Sigmoid colon (tissue), 7 donors: Measurements from ENCODE around the gene NETO2. TPM values are rescaled to one million over a fixed set of nuclear protein-coding genes. Genes with fewer than 3 reads are reported as not detected.

Experiments
- DNase-seq: peaks from one replicate; pipeline ENCODE4 v3.0.0-alpha.2; 2019
- H3K27ac ChIP-seq, 4 donors: fragments of 200-600 bp; sonication (generic); one replicate each; pipeline ENCODE4 v1.5.1; 2016 to 2019; ENCODE audit warnings: mild to moderate bottlenecking in 1 of 4
- H3K27me3 ChIP-seq, 3 donors: fragments of 200-600 bp; sonication (generic); one replicate each; pipeline ENCODE4 v1.5.1; 2019; ENCODE audit warnings: mild to moderate bottlenecking in 1 of 3
- H3K36me3 ChIP-seq, 4 donors: fragments of 200-600 bp; sonication (generic); one replicate each; pipeline ENCODE4 v1.5.1; 2016 to 2019
- H3K4me1 ChIP-seq, 4 donors: fragments of 200-600 bp; sonication (generic); one replicate each; pipeline ENCODE4 v1.5.1; 2017 to 2019
- H3K4me3 ChIP-seq, 4 donors: fragments of 200-600 bp; sonication (generic); one replicate each; pipeline ENCODE4 v1.5.1; 2017 to 2019; ENCODE audit warnings: mild to moderate bottlenecking in 2 of 4, moderate library complexity in 1 of 4
- H3K9me3 ChIP-seq, 4 donors: fragments of 200-600 bp in 3 of 4; sonication (generic) in 3 of 4; one replicate each; pipeline versions ENCODE4 v1.5.1 to v1.6.1; 2013 to 2019
- EP300 ChIP-seq, 4 donors: sonication (generic); formaldehyde crosslinking; IDR thresholded peaks; one replicate each; pipeline ENCODE4 v1.6.1; 2017; ENCODE audit warnings: antibody characterized with exemption in 4 of 4
- POLR2A ChIP-seq, 2 donors: fragments of 450-650 bp; IDR thresholded peaks; one replicate each; pipeline ENCODE4 v1.6.1; 2016; ENCODE audit warnings: antibody characterized with exemption in 2 of 2, mild to moderate bottlenecking in 2 of 2, moderate library complexity in 2 of 2
- POLR2AphosphoS5 ChIP-seq, 4 donors: sonication (generic); formaldehyde crosslinking; IDR thresholded peaks; one replicate each; pipeline ENCODE4 v1.6.1; 2017; ENCODE audit warnings: antibody characterized with exemption in 4 of 4
- WGBS, 2 donors: extraction: QIAGEN DNeasy Blood & Tissue Kit; methylation state at CpG; one replicate each; pipeline ENCODE4 v1.1.7; 2013; 5-methylcytosine and 5-hydroxymethylcytosine counted together
- intact Hi-C: fragments of 100-400 bp; cut with DNase I; formaldehyde crosslinking; loops from one replicate; pipeline ENCODE4 v1.15.1; 2023
- polyA plus RNA-seq, 3 donors: library from polyadenylated mRNA; stranded (reverse); fragments of 200-250 nt; gene quantifications; one replicate each; pipeline ENCODE4 v1.2.3, GENCODE V29; 2013
- total RNA-seq, 4 donors: library from RNA; depleted of rRNA; stranded (reverse); fragments of >200 nt; gene quantifications; one replicate each; pipeline ENCODE4 v1.1.0, GENCODE V29; 2016
- TF ChIP-seq, protein P1 (sequence below), 4 experiments: fragments of 450-650 bp in 3 of 4; fragments of 200-600 bp in 1 of 4; IDR thresholded peaks; one replicate each; pipeline ENCODE4 v1.5.1; 2016 to 2019; ENCODE audit warnings: antibody characterized with exemption in 4 of 4, mild to moderate bottlenecking in 3 of 4, moderate library complexity in 2 of 4
- donor health status: healthy with polysubstance abuse.
- donor health status: Bipolar disorder and iron deficiency.
- donor health status: healthy.

Gene NETO2
- total and polyA plus RNA-seq, 7 donors: 0.28 to 7.1 (median 0.95) TPM

DNA sequence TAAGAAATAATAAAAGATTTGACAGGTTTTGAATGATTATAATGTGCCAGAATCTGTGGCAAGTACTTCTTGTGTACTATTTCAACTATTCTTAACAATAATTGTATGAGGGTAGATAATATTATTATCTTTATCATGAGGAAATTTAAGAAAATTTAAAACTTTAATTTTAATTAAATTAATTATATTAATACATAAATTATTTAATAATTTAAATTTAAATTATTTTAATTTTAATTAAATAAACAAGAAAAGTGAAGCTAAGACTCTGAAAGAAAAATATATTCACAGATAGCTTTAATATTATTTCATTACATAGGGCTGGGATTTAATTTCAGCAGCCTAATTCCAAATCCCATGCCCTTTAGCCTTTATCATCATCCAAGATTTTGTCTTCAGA is 31.4 kb upstream of the NETO2 start:
- intact Hi-C loops: no loop called here
- Histone ChIP-seq H3K27me3 (no peaks in the 10 kb centered on the region), H3K4me3 (no peak overlapping the region), H3K27ac (no peak overlapping the region), H3K9me3 (no peaks in the 10 kb centered on the region), H3K36me3 (no peaks in the 10 kb centered on the region), H3K4me1 (no peaks in the 10 kb centered on the region)
- no peak for DNase-seq
- TF ChIP-seq EP300 (IDR thresholded peaks at IDR 0.05): no peak
- no peak for TF ChIP-seq POLR2AphosphoS5 (IDR thresholded peaks at IDR 0.05)
- TF ChIP-seq, protein P1, sequence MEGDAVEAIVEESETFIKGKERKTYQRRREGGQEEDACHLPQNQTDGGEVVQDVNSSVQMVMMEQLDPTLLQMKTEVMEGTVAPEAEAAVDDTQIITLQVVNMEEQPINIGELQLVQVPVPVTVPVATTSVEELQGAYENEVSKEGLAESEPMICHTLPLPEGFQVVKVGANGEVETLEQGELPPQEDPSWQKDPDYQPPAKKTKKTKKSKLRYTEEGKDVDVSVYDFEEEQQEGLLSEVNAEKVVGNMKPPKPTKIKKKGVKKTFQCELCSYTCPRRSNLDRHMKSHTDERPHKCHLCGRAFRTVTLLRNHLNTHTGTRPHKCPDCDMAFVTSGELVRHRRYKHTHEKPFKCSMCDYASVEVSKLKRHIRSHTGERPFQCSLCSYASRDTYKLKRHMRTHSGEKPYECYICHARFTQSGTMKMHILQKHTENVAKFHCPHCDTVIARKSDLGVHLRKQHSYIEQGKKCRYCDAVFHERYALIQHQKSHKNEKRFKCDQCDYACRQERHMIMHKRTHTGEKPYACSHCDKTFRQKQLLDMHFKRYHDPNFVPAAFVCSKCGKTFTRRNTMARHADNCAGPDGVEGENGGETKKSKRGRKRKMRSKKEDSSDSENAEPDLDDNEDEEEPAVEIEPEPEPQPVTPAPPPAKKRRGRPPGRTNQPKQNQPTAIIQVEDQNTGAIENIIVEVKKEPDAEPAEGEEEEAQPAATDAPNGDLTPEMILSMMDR (IDR thresholded peaks at IDR 0.05): no peak
- no peak for TF ChIP-seq POLR2A (IDR thresholded peaks at IDR 0.05)

DNA sequence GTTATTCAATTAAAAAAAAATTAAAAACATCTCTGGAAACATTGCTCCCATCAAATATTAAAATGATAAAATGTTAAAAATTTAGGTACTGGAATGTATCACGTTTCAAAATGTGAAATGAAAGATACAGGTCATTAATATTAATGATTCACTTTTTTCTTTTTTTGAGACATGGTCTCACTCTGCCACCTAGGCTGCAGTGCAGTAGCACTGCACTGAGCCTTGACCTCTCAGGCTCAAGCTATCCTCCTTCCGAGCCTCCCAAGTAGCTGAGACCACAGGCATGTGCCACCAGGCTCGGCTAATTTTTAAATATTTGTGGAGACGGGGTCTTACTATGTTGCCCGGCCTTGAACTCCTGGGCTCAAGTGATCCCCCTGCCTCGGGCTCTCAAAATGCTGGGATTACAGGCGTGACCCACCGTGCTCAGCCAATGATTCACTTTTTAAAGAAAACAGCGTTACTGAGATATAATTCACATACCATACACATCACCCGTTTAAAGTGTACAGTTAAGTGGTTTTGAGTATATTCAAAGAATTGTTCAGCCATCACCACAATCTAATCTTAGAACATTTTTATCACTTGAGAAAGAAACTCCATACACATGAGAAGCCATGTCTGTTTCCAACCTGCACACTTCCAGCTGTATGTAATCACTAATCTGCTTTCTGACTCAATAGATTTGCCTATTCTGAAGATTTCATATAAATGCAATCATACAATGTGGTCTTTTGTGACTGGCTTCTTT is 19.1 kb upstream of the NETO2 start:
- no peaks in the 10 kb centered on the region for H3K27me3 ChIP-seq
- no peaks in the 10 kb centered on the region for H3K4me1 ChIP-seq
- H3K9me3 ChIP-seq: no peaks in the 10 kb centered on the region
- TF ChIP-seq, protein P1 (IDR thresholded peaks at IDR 0.05): no peak
- no peak for TF ChIP-seq POLR2AphosphoS5 (IDR thresholded peaks at IDR 0.05)
- no peak for TF ChIP-seq POLR2A (IDR thresholded peaks at IDR 0.05)
- no peak for TF ChIP-seq EP300 (IDR thresholded peaks at IDR 0.05)
- H3K36me3 ChIP-seq: peaks cover 0 to 30% (median 2%) of the 10 kb centered on the region in 4 donors
- intact Hi-C loops: no loop called here
- no peak overlapping the region for H3K4me3 ChIP-seq
- WGBS, 2 donors: 92 to 95% methylated on average over 10 of the region's 10 CpGs
- H3K27ac ChIP-seq: no peak overlapping the region
- DNase-seq: no peak

- intact Hi-C loops: no loop called here
- no peak overlapping the region for H3K27ac ChIP-seq
- DNase-seq: no peak
- H3K4me3 ChIP-seq: no peak overlapping the region
- H3K36me3 ChIP-seq: peaks cover 0 to 44% (median 7%) of the 10 kb centered on the region in 4 donors
- no peaks in the 10 kb centered on the region for H3K9me3 ChIP-seq
- no peak for TF ChIP-seq POLR2AphosphoS5 (IDR thresholded peaks at IDR 0.05)
- TF ChIP-seq, protein P1 (IDR thresholded peaks at IDR 0.05): no peak
- TF ChIP-seq POLR2A (IDR thresholded peaks at IDR 0.05): no peak
- no peak for TF ChIP-seq EP300 (IDR thresholded peaks at IDR 0.05)
- H3K4me1 ChIP-seq: no peaks in the 10 kb centered on the region
- 95 to 96% methylated on average over 4 of the region's 4 CpGs for WGBS, 2 donors
- H3K27me3 ChIP-seq: no peaks in the 10 kb centered on the region
Measured at GRCh38 chr16:47161464-47161863, 17.7 kb upstream of the NETO2 start.

- Histone ChIP-seq H3K27me3 (no peaks in the 10 kb centered on the region), H3K9me3 (no peaks in the 10 kb centered on the region), H3K27ac (no peak overlapping the region), H3K4me3 (no peak overlapping the region), H3K36me3 (peaks cover 0 to 46% (median 7%) of the 10 kb centered on the region in 4 donors), H3K4me1 (no peaks in the 10 kb centered on the region)
- no peak for DNase-seq
- 88 to 94% methylated on average over 3 of the region's 3 CpGs for WGBS, 2 donors
- intact Hi-C loops: no loop called here
- TF ChIP-seq POLR2AphosphoS5 (IDR thresholded peaks at IDR 0.05) (no peak), EP300 (IDR thresholded peaks at IDR 0.05) (no peak), POLR2A (IDR thresholded peaks at IDR 0.05) (no peak)
- TF ChIP-seq, protein P1 (IDR thresholded peaks at IDR 0.05): no peak
Measured at GRCh38 chr16:47160422-47160821, 16.7 kb upstream of the NETO2 start.

- no peaks in the 10 kb centered on the region for H3K9me3 ChIP-seq
- H3K4me3 ChIP-seq: no peak overlapping the region
- H3K27ac ChIP-seq: no peak overlapping the region
- no peaks in the 10 kb centered on the region for H3K4me1 ChIP-seq
- no peak for DNase-seq
- H3K36me3 ChIP-seq: peaks cover 0 to 51% (median 7%) of the 10 kb centered on the region in 4 donors
- intact Hi-C loops: no loop called here
- H3K27me3 ChIP-seq: no peaks in the 10 kb centered on the region
- TF ChIP-seq POLR2AphosphoS5 (IDR thresholded peaks at IDR 0.05) (no peak), EP300 (IDR thresholded peaks at IDR 0.05) (no peak), POLR2A (IDR thresholded peaks at IDR 0.05) (no peak)
- TF ChIP-seq, protein P1 (IDR thresholded peaks at IDR 0.05): no peak
Measured at GRCh38 chr16:47158992-47159391, 15.2 kb upstream of the NETO2 start.
